ENCODE data around the gene MKX. TPM values are rescaled to one million over a fixed set of nuclear protein-coding genes. Genes with fewer than 3 reads are reported as not detected.

MKX gene
- polyA plus RNA-seq, 2 of the 4 experiments (the other 2 are of a cell fraction): 0.03 TPM; not detected in 1

DNA sequence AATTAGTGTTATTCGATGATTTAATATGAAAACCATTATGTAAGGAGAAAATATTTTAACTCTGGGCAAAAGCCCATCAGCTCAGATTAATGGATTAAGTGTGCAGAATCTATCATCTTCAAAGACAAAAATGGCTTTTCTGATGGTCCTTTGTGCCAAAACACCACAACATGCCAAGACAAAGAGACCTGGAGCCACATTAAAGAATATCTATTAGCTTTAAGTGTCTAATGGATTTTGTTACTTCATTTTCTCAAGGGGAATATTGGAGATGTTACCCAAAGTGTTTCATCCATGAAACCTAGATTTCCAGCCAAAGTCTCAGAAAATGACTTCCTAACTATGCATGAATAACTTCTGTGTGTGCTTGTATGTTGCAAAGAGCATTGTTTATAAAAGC is 57.3 kb downstream of the MKX start:
- no peak for FAIRE-seq
- ATAC-seq: no peak
- no peak for DNase-seq (ENCODE audit: low read depth in 1 of 2, low spot score in 1 of 2)
- CTCF ChIA-PET: interaction anchor here (1.2 kb wide), 1 partner anchor 11 kb away, joined by 3 read pairs; no protein-coding TSS in a partner anchor
- POLR2A ChIA-PET: no interaction called here
- Histone ChIP-seq H3K4me3 (no peak overlapping the region), H3K9me3 (no peaks in the 10 kb centered on the region), H3K4me1 (no peaks in the 10 kb centered on the region), H3K4me2 (no peak overlapping the region), H3K27ac (no peak overlapping the region)
- 7% methylated on average over 1 of the region's 1 CpG for WGBS (ENCODE audit: missing lambda C conversion rate)
- TF ChIP-seq JUN (IDR thresholded peaks at IDR 0.05) (no peak), KDM1A (IDR thresholded peaks at IDR 0.05; ENCODE audit: low read depth) (no peak), TP53 (CRISPR knock-in tag; IDR thresholded peaks at IDR 0.05) (no peak), HOXB13 (CRISPR knock-in tag; IDR thresholded peaks at IDR 0.05; ENCODE audit: low read depth) (no peak), HOXA7 (CRISPR knock-in tag; IDR thresholded peaks at IDR 0.05) (no peak), CEBPB (IDR thresholded peaks at IDR 0.05) (no peak), PHF8 (IDR thresholded peaks at IDR 0.05; ENCODE audit: borderline replicate concordance, low read depth) (no peak), SMC3 (IDR thresholded peaks at IDR 0.05) (no peak), ZSCAN20 (CRISPR knock-in tag; IDR thresholded peaks at IDR 0.05) (no peak), FOSL2 (IDR thresholded peaks at IDR 0.05) (no peak), FOSL2 (CRISPR knock-in tag; IDR thresholded peaks at IDR 0.05) (no peak)
- TF ChIP-seq, protein P1, sequence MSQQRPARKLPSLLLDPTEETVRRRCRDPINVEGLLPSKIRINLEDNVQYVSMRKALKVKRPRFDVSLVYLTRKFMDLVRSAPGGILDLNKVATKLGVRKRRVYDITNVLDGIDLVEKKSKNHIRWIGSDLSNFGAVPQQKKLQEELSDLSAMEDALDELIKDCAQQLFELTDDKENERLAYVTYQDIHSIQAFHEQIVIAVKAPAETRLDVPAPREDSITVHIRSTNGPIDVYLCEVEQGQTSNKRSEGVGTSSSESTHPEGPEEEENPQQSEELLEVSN (IDR thresholded peaks at IDR 0.05; ENCODE audit: borderline replicate concordance, low read depth): no peak

DNA sequence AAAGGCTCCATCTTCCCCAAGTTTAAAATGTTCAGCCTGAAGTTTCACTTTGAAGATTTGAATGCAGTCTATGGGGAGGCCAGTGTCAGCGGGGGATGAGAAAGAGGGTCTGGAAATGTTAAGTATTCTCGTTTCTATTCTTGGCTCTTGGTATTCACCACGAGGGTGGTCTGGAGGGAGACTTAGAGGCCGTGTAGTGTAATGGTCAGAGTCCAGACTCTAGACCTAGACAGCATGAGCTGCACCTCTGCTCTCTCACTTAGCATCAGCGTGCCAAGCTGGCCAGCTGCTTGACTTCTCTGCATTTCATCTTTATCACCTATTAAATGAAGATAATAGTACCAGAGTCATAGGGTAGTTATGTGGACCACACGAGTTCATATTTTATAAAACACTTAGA is 57.9 kb downstream of the MKX start:
- POLR2A ChIA-PET: no interaction called here
- no peaks in the 10 kb centered on the region for H3K4me1 ChIP-seq
- no peak overlapping the region for H3K4me2 ChIP-seq
- no peak for FAIRE-seq
- no peak for ATAC-seq
- H3K27ac ChIP-seq: no peak overlapping the region
- TF ChIP-seq RARB (CRISPR knock-in tag; IDR thresholded peaks at IDR 0.05) (no peak), CEBPB (IDR thresholded peaks at IDR 0.05) (no peak), BHLHE40 (IDR thresholded peaks at IDR 0.05; ENCODE audit: low read depth, low read length) (no peak), MYC (IDR thresholded peaks at IDR 0.05; ENCODE audit: borderline replicate concordance, low read length) (no peak), TFCP2L1 (CRISPR knock-in tag; IDR thresholded peaks at IDR 0.05) (no peak), KDM1A (IDR thresholded peaks at IDR 0.05; ENCODE audit: low read depth) (no peak), POLR2A (IDR thresholded peaks at IDR 0.05; ENCODE audit: low read length) (no peak), NPAS2 (CRISPR knock-in tag; IDR thresholded peaks at IDR 0.05; ENCODE audit: borderline replicate concordance) (no peak), JUNB (IDR thresholded peaks at IDR 0.05) (no peak), HOXB5 (CRISPR knock-in tag; IDR thresholded peaks at IDR 0.05) (no peak), HEYL (CRISPR knock-in tag; IDR thresholded peaks at IDR 0.05) (no peak), CHD2 (IDR thresholded peaks at IDR 0.05; ENCODE audit: low read length, partially characterized antibody) (no peak)
- TF ChIP-seq, protein P2, sequence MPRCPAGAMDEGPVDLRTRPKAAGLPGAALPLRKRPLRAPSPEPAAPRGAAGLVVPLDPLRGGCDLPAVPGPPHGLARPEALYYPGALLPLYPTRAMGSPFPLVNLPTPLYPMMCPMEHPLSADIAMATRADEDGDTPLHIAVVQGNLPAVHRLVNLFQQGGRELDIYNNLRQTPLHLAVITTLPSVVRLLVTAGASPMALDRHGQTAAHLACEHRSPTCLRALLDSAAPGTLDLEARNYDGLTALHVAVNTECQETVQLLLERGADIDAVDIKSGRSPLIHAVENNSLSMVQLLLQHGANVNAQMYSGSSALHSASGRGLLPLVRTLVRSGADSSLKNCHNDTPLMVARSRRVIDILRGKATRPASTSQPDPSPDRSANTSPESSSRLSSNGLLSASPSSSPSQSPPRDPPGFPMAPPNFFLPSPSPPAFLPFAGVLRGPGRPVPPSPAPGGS (IDR thresholded peaks at IDR 0.05): no peak
- TF ChIP-seq, protein P3, sequence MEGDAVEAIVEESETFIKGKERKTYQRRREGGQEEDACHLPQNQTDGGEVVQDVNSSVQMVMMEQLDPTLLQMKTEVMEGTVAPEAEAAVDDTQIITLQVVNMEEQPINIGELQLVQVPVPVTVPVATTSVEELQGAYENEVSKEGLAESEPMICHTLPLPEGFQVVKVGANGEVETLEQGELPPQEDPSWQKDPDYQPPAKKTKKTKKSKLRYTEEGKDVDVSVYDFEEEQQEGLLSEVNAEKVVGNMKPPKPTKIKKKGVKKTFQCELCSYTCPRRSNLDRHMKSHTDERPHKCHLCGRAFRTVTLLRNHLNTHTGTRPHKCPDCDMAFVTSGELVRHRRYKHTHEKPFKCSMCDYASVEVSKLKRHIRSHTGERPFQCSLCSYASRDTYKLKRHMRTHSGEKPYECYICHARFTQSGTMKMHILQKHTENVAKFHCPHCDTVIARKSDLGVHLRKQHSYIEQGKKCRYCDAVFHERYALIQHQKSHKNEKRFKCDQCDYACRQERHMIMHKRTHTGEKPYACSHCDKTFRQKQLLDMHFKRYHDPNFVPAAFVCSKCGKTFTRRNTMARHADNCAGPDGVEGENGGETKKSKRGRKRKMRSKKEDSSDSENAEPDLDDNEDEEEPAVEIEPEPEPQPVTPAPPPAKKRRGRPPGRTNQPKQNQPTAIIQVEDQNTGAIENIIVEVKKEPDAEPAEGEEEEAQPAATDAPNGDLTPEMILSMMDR (IDR thresholded peaks at IDR 0.05): no peak
- CTCF ChIA-PET: interaction anchor here (1.2 kb wide), 1 partner anchor 12 kb away, joined by 3 read pairs; no protein-coding TSS in a partner anchor
- no peak for DNase-seq (ENCODE audit: low read depth in 1 of 2, low spot score in 1 of 2)
- 8% methylated on average over 6 of the region's 6 CpGs for WGBS (ENCODE audit: missing lambda C conversion rate)
- no peaks in the 10 kb centered on the region for H3K9me3 ChIP-seq
- no peak overlapping the region for H3K4me3 ChIP-seq
